GM10847 (cell line): ENCODE measurements around the gene CES2.

ENCODE experiments used
- POLR2A ChIP-seq: IDR thresholded peaks from 2 replicates; pipeline ENCODE4 v1.6.1; 2011; ENCODE audit not compliant: insufficient read length; ENCODE audit errors: extremely low read depth

Gene CES2

GRCh38 chr16:66935314-66936011, at the start of gene CES2:
CES2 (plus strand) TSS chr16:66935516; CDS start chr16:66935636, 120 bp downstream.
- no peak for TF ChIP-seq POLR2A

GRCh38 chr16:66886321-66886720, 49.0 kb upstream of the CES2 start:
- no peak for TF ChIP-seq POLR2A

GRCh38 chr16:66886914-66887313, 48.4 kb upstream of the CES2 start:
- TF ChIP-seq POLR2A: no peak

GRCh38 chr16:66888647-66889615, 46.4 kb upstream of the CES2 start:
- no peak for TF ChIP-seq POLR2A

- no peak for TF ChIP-seq POLR2A
These were observed 45.7 kb upstream of the CES2 start for GRCh38 chr16:66889622-66890021.

GRCh38 chr16:66890799-66891198, 44.5 kb upstream of the CES2 start:
- no peak for TF ChIP-seq POLR2A

- TF ChIP-seq POLR2A: no peak
These were observed 44.0 kb upstream of the CES2 start for GRCh38 chr16:66891360-66891759.

- TF ChIP-seq POLR2A: no peak
These were observed 43.5 kb upstream of the CES2 start for GRCh38 chr16:66891797-66892196.

- TF ChIP-seq POLR2A: no peak
These were observed 41.3 kb upstream of the CES2 start for GRCh38 chr16:66894055-66894454.

GRCh38 chr16:66894948-66895688, 40.2 kb upstream of the CES2 start:
- TF ChIP-seq POLR2A: no peak

- TF ChIP-seq POLR2A: no peak
These were observed 39.7 kb upstream of the CES2 start for GRCh38 chr16:66895689-66895979.

GRCh38 chr16:66895999-66896398, 39.3 kb upstream of the CES2 start:
- no peak for TF ChIP-seq POLR2A

- TF ChIP-seq POLR2A: no peak
These were observed 37.1 kb upstream of the CES2 start for GRCh38 chr16:66898207-66898606.

- TF ChIP-seq POLR2A: no peak
These were observed 36.4 kb upstream of the CES2 start for GRCh38 chr16:66898933-66899309.

- no peak for TF ChIP-seq POLR2A
These were observed 35.9 kb upstream of the CES2 start for GRCh38 chr16:66899310-66899944.

- TF ChIP-seq POLR2A: no peak
These were observed 35.2 kb upstream of the CES2 start for GRCh38 chr16:66899945-66900710.
